HG03571 (cell line): ENCODE data around the gene NUPR1.
A peak's percentile ranks its signal among the peaks of the same experiment; 100 is the strongest.
"Not testable (repeated sequence)": the region's sequence is repeated elsewhere in the genome, so short reads cannot be mapped to it uniquely, and the experiment has no call there.

Source experiments
- ATAC-seq: cut with Tn5 transposase; IDR thresholded peaks from one replicate; pipeline ENCODE4 v1.9.1; 2021; ENCODE audit not compliant: unreplicated experiment

Gene NUPR1

DNA sequence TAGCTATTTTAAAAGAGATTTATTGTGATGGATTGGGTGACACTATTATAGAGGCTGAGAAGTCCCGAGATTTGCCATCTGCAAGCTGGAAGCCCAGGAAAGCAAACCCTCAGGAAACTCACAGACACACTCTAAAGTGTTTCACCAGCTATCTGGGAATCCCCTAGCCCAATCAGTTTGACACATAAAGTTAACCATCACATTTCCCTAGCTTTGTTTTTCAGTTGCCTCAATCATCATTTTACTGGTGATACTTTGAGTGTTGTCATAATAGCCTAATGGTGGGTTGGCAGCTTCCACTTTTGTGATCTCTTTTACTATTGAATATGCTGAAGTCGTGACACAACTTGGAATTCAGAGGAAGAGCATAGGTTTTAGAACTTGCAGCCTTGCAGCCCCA lies 16.8 kb upstream of the NUPR1 start:
- ATAC-seq, result no peak

DNA sequence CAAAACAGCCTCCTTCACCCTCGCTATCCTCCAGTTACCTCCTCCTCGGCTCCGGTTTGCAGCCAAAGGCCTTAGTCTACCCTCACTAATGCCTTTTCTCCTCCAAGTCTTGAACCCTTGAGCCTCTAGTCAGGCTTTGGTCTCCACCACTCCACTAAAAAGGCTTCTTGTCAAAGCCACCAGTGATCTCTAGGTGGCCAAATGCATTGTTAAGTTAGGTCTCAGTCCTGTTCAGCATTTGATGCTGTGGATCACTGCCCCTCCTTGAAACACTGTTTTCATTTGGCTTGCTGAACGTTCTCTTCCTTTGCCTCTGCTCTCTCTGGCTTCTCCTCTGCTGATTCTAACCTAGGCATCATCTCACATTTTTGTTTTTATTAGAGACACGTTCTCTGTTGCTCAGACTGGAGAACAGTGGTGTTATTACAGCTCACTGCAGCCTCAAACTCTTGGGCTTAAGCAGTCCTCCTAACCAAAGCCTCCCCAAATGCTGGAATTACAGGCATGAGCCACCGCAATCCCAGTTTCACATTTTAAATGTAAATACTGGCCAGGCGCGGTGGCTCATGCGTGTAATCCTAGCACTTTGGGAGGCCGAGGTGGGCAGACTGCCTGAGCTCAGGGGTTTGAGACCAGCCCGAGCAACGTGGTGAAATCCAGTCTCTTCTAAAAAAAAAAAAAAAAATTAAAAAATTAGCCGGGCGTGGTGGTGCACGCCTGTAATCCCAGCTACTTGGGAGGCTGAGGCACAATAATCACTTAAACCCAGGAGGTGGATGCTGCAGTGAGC lies 16.1 kb upstream of the NUPR1 start:
- no peak for ATAC-seq

DNA sequence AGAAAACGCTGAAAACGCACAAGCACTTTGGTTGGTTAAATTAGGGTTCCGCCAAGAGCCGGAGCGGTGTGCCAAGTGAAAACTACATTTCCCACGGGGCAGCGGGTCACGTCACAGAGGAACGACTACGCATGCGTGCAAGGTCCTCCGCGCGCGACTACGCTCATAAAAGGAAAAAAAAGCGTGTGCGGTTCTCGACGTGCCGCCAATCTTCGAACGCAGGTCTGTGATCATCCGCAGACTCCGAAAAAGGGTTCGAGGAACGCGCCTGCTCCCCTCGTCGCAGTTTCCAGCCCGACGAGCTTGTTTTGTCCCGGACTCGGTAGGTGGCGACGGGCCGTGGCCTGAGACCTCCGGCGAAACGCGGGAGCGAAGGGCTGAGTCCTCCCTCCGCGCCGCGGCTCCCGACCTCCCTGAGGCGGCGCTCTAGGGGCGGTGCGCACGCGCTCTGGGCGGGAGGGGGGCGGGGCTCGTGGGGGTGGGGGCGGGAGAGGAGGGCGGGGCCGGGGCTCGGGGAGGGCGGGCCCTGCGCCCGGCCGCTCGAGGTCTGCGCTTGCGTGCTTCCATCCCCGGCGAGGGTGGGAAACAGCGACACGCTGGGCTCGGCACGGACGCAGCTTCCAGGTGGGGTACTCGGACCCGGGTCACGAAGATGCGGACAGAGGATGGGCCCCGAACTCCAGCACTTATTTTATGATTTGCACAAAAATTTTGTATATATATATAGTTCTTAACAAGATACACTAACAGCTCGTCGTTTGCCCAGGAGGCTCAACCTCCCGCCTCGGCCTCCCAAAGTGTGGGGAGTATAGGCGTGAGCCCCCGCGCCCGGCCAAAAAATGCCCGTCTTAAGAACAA lies 15.2 kb upstream of the NUPR1 start, which contains the start of gene SGF29:
Gene SGF29 (plus strand): TSS at position 145 of the 858 bp plus-strand sequence. CDS start 27,150 bp downstream, outside the sequence.
- peak; percentile 68 for ATAC-seq

DNA sequence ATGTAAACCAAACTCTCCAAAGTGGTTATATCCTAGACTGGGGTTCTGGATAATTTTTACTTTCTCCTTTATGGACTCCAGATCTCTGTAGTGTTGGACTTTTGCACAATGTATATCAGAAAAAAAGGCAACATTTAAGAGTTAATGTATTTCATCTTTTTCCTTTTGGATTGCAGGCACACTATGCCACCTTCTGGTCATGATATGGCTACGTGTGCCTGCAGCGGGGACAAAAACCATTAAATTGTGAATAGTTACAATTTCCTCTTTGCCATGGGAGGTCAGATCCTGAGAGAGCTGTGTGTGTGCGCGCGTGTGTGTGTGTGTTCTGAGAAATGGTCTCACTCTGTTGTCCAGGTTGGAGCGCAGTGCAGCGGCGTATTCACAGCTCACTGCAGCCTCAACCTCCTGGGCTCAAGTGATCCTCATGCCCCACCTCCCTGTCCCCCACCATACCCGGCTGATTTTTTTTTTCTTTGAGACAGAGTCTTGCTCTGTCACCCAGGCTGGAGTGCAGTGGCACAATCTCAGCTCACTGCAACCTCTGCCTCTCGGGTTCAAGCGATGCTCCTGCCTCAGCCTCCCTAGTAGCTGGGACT lies 10.6 kb upstream of the NUPR1 start:
- ATAC-seq, result no peak

DNA sequence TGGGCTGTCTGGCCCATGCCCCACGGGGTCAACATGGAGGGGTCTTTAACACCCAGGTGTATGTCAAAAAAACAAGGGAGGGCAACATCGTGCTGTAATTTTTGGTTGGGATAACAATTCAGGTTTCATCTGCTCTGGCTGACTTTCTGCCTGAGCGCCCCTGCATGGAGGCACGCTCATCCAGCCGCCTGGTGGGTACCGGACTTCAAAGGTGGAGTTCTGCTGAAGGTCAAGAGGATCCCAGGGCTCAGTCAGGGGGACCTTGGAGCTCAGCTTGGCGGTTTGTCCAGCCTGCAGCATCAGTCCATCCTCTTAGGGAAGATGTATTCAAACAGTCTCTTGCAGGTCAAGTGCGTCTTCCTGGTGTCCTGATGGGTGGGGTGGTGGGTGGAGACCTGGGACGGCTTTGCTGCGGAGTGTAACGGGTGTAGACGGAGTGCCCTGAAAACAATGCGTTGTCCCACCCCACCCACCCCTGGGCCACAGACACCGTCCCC lies 9.6 kb upstream of the NUPR1 start:
- ATAC-seq, result no peak

DNA sequence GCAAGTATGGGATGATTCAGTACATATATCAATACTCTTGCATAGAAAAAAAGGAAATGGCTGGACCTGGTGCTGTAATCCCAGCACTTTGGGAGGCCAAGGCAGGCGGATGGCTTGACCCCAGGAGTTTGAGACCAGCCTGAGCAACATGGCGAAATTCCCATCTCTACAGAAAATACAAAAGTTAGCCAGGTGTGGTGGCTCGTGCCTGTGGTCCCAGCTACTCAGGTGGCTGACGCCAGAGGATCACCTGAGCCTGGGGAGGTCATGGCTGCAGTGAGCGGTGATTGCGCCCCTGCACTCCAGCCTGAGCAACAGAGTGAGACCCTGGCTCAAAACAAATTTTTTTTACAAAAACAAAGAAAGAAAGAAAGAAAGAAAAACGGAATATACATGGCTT lies 7.9 kb upstream of the NUPR1 start:
- no peak for ATAC-seq

DNA sequence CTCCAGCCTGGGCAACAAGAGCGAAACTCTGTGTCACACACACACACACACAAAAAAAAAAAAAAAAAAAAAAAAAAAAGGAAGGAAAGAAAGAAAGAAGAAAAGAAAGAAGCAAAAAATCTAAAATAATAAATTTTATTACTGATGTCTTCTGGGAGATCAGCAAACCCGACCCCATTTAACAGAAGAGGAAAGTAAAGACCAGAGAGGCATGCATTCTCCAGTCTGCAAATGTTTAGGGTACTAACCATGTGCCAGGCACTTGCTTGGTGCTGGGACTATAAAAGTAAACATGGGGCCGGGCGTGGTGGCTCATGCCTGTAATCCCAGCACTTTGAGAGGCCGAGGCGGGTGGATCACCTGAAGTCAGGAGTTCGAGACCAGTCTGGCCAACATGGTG lies 7.2 kb upstream of the NUPR1 start:
- ATAC-seq, result not testable (repeated sequence)

DNA sequence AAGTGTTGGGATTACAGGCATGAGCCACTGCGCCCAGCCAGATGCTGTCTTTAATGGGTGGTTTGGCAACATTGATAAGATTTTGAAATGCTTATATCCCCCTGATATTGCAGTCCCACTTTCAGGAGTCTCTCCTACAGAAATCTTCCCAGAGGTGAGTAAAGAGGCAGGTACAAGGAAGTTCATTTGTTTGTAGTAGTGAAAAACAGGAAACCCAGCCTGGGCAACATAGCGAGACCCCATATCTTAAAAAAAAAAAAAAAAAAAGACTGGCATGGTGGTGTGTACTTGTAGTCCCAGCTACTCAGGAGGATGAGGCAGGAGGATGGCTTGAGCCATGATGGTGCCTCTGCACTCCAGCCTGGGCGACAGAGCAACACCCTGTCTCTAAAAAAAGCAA lies 6.2 kb upstream of the NUPR1 start:
- ATAC-seq, result no peak

DNA sequence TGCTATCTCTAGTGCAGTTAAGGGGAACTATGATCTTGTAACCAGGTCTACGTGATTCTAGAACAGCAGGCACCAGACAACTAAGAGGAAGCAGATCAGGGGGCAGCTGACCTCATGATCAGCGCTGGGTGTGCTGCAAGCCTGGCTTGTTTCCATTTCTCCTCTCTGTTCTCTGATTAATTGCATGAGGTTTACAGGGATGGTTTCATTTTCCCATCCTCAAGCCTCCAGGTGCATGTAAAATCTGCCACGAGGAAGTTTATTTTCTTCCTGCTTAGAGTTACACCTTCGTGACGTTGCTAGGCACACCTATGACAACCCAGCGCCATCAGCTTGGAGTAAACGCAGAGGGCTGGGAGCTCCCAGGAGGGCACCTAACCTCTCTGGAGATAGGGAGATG lies 4.3 kb upstream of the NUPR1 start:
- ATAC-seq, result no peak

DNA sequence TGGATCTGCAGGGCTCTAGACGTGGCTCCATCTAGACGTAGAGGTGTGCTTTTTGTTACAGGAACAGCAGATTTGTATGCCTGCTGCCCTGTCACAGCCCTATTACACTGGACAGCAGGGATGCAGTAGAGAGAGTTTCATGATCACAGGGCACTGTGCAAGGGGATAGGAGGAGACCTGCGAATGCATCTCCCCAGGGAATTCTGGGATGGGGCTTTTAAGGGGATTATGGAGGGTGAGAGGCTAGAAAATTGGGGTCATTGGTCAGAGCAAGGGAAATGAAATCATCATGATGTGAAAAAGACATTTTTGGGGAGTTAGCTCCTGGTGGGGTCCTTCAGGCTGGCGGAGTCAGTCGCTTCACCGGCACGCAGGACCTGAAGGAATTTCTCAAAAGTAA lies 3.9 kb upstream of the NUPR1 start:
- ATAC-seq, result no peak

DNA sequence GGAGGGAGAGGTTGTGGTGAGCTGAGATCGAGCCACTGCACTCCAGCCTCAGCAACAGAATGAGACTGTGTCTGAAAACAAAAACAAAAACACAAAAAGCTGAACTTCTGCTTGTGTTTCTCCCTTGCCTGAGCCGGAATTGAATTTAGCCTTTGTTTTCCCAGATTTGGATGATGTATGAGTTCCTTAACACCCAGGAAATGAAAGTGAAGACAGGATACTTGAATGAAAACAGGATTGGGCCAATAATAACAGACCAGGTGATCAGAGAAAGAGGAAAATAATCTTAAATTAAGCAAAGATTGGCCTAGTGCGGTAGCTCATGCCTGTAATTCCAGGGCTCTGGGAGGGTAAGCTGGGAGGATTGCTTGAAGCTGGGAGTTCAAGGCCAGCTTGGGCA lies 1.6 kb upstream of the NUPR1 start:
- ATAC-seq, result no peak

DNA sequence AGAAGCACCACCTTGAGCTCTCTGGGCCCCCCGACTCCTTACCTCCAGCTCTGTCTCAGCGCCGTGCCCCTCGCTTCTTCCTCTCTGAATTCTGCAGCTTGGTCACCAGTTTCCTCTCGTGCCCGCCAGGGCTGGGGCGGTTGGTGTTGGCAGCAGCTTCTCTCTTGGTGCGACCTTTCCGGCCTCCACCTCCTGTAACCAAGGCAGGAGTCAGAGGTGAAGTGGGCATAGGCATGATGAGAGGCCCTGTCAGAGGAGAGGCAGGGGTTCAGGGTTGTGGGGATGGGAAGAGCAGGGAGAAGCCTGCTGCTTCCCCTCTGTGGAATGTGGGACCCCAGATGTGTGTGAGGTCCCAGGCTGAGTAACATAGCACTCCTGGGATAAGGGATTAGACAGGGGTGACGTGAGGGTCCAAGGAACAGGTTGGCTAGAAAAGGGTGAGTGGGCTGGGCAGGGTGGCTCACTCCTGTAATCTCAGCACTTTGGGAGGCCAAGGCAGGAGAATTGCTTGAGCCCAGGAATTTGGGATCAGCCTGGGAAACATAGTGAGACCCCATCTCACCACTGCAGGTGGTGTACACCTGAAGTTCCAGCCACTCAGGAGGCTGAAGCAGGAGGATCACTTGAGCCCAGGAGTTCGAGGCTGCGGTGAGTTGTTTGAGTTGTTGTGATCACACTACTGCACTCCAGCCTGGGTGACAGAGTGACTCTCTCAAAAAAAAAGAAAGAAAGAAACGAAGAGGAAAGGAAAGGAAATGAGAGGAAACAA lies 626 bp downstream of the NUPR1 start:
- ATAC-seq, result no peak

DNA sequence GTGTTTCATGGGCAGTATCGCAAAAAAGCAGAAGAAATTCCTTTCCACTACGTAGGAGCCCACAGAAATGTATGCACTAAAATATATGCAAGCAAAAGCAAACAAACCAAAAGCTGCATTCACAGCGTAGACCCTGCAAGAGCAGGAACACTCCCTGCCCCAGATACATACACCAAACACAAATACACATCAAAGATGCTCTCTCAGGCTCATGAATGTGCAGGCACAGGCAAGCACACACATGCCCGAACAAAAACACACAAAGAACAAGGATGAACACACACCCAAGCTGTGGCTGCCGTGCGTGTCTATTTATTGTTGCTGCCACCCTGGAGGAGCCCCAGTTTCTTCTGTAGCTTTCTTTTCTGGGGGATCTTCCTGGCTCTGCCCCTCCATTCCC lies 1.7 kb downstream of the NUPR1 start:
- no peak for ATAC-seq

DNA sequence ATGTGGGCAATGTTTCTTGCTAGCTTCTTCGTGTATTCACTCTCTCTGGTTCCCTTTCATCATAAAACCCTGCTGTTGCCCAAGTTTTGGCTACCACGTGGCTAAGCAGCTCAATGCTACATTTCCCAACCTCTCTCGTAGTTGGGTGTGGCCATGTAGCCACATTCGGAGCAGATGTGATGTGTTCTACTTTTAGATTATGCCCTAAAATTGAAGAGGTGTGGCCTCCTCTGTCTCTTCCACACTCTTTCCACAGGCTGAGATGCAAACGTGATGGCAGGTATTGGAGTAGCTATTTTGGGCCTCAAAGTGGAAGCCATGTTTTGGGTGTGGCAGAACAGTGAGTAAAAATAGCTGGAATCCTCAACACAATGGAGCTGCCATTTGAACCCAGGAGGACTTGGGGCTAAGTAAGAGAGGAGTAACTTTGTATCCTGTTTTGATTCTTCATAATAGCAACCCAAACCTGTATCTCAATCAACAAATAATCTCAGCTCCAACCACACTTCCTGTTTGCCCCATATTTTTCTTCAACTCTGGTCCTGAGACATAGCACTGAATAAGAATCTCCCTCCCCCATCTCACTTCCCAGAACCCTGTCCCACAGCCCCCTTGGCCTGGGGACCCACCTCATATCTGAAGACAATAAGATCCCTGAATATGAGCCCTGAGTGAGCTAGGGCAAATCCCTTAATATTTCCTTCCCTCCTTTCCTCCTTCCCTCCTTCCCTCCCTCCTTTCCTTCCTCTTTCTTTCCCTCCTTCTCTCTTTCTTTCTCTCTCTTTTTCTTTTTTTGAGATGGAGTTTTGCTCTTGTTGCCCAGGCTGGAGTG lies 4.0 kb downstream of the NUPR1 start:
- no peak for ATAC-seq

DNA sequence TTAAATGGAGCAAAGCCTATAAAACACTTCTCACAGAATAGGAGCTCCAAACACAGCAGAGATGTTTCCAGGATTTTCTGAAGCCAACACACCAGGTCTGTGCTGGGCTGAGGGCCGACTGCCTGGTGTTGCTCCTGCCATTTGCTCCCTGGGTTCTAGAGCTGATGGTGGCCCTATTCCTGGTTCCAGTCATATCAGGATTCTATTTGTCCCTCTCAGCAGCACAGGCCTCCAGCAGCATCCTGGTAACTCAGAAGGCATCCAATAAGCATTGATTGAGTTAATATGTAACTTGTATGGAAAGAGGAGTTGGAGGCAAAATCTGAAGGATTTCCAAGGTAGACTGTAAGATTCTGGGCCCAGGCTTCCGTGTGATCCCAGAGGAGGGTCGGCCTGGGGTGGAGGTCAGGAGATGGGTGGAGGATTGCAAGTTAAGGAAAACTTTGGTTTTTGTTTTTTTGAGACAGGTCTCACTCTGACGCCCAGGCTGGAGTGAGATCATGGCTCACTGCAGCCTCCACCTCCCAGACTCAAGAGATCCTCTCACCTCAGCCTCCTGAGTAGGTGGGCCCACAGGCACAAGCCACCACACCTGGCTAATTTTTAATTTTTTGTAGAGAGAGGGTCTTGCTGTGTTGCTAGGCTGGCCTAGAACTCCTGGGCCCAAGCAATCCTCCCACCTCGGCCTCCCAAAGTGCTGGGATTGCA lies 5.7 kb downstream of the NUPR1 start:
- no peak for ATAC-seq

DNA sequence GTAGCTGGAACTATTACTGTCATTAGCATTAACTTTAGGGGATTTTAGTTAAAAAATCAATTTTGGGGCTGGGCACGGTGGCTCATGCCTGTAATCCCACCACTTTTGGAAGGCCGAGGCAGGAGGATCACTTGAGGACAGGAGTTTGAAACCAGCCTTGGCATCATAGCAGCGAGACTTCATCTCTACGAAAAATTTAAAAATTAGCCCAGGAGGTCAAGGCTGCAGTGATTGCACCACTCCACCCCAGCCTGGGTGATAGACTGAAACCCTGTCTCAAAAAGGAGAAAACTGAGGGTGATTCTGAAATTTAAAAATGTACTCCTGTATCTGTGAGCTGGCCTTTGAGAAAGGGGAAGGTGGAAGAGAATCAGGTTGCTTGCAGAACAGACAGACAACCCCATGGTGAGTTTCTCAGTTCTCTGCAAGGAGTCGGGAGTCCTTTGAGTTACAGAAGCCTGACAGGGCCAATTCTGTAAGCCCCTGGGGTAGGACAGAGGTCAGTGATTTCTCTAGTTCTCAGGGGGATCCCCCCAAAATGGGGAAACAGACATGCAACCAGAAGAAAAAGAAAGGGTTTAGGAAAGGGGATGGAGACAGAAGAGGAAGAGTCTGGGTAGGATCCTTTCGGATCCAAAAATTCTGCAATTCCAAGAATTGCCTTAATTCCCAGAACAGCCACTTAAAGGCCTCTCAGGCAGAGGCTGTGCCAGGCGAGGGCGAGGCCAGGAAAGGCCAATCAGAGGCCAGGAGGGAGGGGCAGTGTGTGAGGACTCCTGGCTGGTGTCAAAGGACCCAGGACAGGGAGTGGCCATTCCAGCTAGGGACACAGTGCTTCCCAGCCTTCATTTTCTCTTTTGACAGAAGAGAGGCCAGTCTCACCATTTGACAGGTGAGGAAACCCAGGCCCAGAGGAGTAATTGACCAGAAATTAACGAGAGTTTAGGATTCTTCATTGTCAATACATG lies 6.7 kb downstream of the NUPR1 start:
- ATAC-seq, result no peak

DNA sequence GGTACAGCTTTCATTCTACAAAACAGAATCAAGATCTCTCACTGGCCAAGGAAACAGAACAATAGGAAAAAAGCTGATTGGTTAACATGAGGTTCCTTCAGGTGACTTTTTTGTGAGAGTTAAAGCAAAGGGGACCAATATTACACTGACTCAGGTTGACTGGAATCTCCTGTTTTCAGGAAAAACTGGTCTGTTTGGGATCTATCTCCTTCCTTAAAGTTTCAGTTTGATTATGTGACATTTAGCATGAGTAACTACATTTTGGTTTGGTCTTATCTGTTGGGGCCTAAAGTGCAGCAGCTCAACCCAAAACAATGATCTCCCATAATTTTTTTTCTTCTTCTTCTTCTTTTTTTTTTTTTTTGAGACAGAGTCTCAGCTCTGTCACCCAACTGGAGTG lies 9.7 kb downstream of the NUPR1 start:
- no peak for ATAC-seq

DNA sequence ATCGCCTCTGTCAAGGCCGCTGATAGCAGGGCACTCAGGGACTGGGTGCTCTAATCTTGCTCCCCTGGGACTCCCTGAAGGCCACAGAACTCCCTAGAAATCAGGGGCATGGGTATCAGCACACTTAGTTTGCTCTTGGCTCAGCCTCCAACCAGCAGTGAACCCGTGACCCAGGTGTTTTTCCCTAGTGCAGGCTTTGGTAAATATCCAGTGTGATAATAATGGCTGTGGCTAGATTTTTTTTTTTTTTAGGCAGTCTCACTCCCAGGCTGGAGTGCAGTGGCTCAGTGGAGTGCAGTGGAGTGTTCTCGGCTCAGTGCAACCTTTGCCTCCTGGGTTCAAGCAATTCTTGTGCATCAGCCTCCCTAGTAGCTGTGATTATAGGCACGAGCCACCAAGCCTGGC lies 10.3 kb downstream of the NUPR1 start:
- no peak for ATAC-seq
